H1 (cell line): Measurements from ENCODE around the gene ARL9. TPM values are rescaled to one million over a fixed set of nuclear protein-coding genes. Genes with fewer than 3 reads are reported as not detected.

Experiments
- ASH2L ChIP-seq: fragments of 200-600, 300-600 bp; sonication (generic); IDR thresholded peaks from one replicate; pipeline ENCODE4 v1.7.1; 2017; ENCODE audit warnings: low read length
- ATF3 ChIP-seq: IDR thresholded peaks from 2 replicates; pipeline ENCODE4 v1.6.1; 2011; ENCODE audit warnings: low read depth, mild to moderate bottlenecking, low read length; ENCODE audit not compliant: insufficient read depth
- CTCF ChIP-seq, 3 experiments: IDR thresholded peaks; 1 replicate in 2 of 3; 2 replicates in 1 of 3; pipeline versions ENCODE4 v1.5.1 to v1.6.1; 2011; ENCODE audit warnings: low read length in 3 of 3, mild to moderate bottlenecking in 3 of 3, inconsistent platforms in 2 of 3, low read depth in 1 of 3, moderate library complexity in 1 of 3; ENCODE audit not compliant: insufficient read depth in 1 of 3; ENCODE audit errors: control extremely low read depth in 1 of 3
- GABPA ChIP-seq: IDR thresholded peaks from 2 replicates; pipeline ENCODE4 v1.6.1; 2011; ENCODE audit warnings: mild to moderate bottlenecking, low read length, moderate library complexity, borderline replicate concordance; ENCODE audit not compliant: insufficient read depth
- MAFK ChIP-seq: IDR thresholded peaks from 2 replicates; pipeline ENCODE4 v1.6.1; 2012; ENCODE audit warnings: low read depth, mild to moderate bottlenecking, improper control_type of control experiment, low read length
- MAX ChIP-seq: IDR thresholded peaks from 2 replicates; pipeline ENCODE4 v1.6.1; 2012; ENCODE audit warnings: inconsistent platforms
- NANOG ChIP-seq: IDR thresholded peaks from 2 replicates; pipeline ENCODE4 v1.6.1; 2011; ENCODE audit warnings: low read length, low read depth, mild to moderate bottlenecking, inconsistent platforms; ENCODE audit not compliant: insufficient read depth, poor library complexity, severe bottlenecking
- RFX5 ChIP-seq: IDR thresholded peaks from 2 replicates; pipeline ENCODE4 v1.6.1; 2011; ENCODE audit warnings: low read depth, low read length, improper control_type of control experiment, borderline replicate concordance
- SP2 ChIP-seq: IDR thresholded peaks from 2 replicates; pipeline ENCODE4 v1.6.1; 2012; ENCODE audit warnings: mild to moderate bottlenecking, low read length, inconsistent platforms
- SP4 ChIP-seq: IDR thresholded peaks from 2 replicates; pipeline ENCODE4 v1.6.1; 2012; ENCODE audit warnings: low read length, inconsistent platforms
- SUZ12 ChIP-seq: fragments of 200-600 bp; sonication (generic); IDR thresholded peaks from 2 replicates; pipeline ENCODE4 v1.6.1; 2012; ENCODE audit warnings: mild to moderate bottlenecking, inconsistent platforms, low read length, moderate library complexity, mixed read lengths
- TBP ChIP-seq: IDR thresholded peaks from 2 replicates; pipeline ENCODE4 v1.6.1; 2011; ENCODE audit warnings: low read depth, low read length, improper control_type of control experiment
- YY1 ChIP-seq: IDR thresholded peaks from 2 replicates; pipeline ENCODE4 v1.6.1; 2011; ENCODE audit warnings: low read depth, mild to moderate bottlenecking, low read length
- polyA plus RNA-seq, 7 experiments: library from polyadenylated mRNA; depleted of rRNA in 3 of 7; stranded (reverse) in 5 of 7; unstranded in 2 of 7; fragments of >200 nt in 5 of 7; fragments of 200-250 nt in 2 of 7; gene quantifications; 1 replicate in 5 of 7; 2 replicates in 1 of 7; 4 replicates in 1 of 7; pipeline versions ENCODE4 v1.2.1 to v1.2.3, GENCODE V29; 2011 to 2013; ENCODE audit warnings: missing spikeins in 2 of 7, mixed read lengths in 2 of 7
- total RNA-seq: library from RNA; stranded (reverse); fragmentation: NEBNext Ultra II Directional; extraction: Animal tissue kit (Norgen Biotek cat#: 25700); gene quantifications from 2 replicates; pipeline ENCODE4 v1.2.1, GENCODE V29; 2021
- TF ChIP-seq, protein P1 (sequence below): IDR thresholded peaks from 2 replicates; pipeline ENCODE4 v1.6.1; 2011; ENCODE audit warnings: low read length, improper control_type of control experiment

Gene ARL9
- total and polyA plus RNA-seq, 2 of the 8 experiments (the other 6 are each of a cell fraction or from before 2014, with no cell fraction given) = 0.60 to 0.76 TPM

DNA sequence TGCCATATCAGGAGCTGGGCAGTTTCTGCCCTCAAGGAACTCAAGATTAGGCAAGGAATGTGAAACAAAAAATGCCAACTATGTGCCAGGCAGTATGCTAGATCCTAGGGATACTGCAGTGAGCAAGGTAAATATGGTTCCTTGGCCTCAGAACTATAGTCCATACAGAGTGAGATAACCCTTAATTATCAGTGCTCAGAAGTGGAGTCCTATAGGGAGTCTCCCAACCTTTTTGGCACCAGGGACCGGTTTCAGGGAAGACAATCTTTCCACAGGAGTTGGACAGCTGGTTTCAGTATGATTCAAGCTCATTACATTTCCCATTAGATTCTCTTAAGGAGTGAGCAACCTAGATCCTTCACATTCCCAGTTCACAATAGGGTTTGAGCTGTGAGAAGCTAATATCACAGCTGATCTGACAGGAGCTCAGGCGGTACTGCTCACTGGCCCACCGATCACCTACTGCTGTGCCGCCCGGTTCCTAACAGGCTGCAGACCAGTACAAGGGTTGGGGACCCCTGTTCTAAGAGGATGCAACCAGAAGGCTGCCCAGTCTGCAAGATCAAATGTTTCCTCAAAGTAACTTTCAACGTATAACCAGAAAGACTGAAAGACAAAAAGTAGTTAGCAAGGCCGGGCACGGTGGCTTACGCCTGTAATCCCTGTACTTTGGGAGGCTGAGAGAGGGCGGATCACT is 39.8 kb upstream of the ARL9 start (continued):
- no peak for TF ChIP-seq ATF3
- TF ChIP-seq, protein P1, sequence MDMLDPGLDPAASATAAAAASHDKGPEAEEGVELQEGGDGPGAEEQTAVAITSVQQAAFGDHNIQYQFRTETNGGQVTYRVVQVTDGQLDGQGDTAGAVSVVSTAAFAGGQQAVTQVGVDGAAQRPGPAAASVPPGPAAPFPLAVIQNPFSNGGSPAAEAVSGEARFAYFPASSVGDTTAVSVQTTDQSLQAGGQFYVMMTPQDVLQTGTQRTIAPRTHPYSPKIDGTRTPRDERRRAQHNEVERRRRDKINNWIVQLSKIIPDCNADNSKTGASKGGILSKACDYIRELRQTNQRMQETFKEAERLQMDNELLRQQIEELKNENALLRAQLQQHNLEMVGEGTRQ = no peak
- no peak for TF ChIP-seq CTCF (IDR thresholded peaks at IDR 0.05; ENCODE audit: control extremely low read depth in 1 of 3, insufficient read depth in 1 of 3, low read depth in 1 of 3, low read length in 3 of 3)
- TF ChIP-seq GABPA = no peak
- TF ChIP-seq MAFK = no peak
- no peak for TF ChIP-seq SP4
- TF ChIP-seq RFX5 = no peak
- TF ChIP-seq MAX = no peak
- TF ChIP-seq YY1 = no peak
- no peak for TF ChIP-seq SUZ12
- TF ChIP-seq TBP = no peak
- no peak for TF ChIP-seq NANOG
- no peak for TF ChIP-seq ASH2L
- no peak for TF ChIP-seq SP2
